HepG2 (cell line): Measurements from ENCODE around the gene KLHDC1. TPM values are rescaled to one million over a fixed set of nuclear protein-coding genes. Genes with fewer than 3 reads are reported as not detected.

Experiments
- ARNTL ChIP-seq: sonication (generic); formaldehyde crosslinking; IDR thresholded peaks from 2 replicates; pipeline ENCODE4 v1.4.0; 2020; ENCODE audit warnings: mild to moderate bottlenecking, missing genetic modification reagents
- CBX5 ChIP-seq: sonication (generic); formaldehyde crosslinking; IDR thresholded peaks from 2 replicates; pipeline ENCODE4 v1.4.0; 2020; ENCODE audit warnings: missing genetic modification reagents, borderline replicate concordance
- DPF2 ChIP-seq: sonication (generic); formaldehyde crosslinking; IDR thresholded peaks from 2 replicates; pipeline ENCODE4 v1.4.0; 2020; ENCODE audit warnings: mild to moderate bottlenecking, low read depth, missing genetic modification reagents, borderline replicate concordance
- FLYWCH1 ChIP-seq: sonication (generic); formaldehyde crosslinking; IDR thresholded peaks from 2 replicates; pipeline ENCODE4 v1.8.1; 2023; ENCODE audit warnings: mild to moderate bottlenecking, missing genetic modification reagents
- FOXA1 ChIP-seq, 2 experiments: fragments of 450-650 bp in 1 of 2; sonication (generic) in 1 of 2; formaldehyde crosslinking in 1 of 2; IDR thresholded peaks; 2 replicates each; pipeline versions ENCODE4 v1.4.0 to v1.6.1; 2016 to 2020; ENCODE audit warnings: missing genetic modification reagents in 1 of 2
- GABPA ChIP-seq, 2 experiments: IDR thresholded peaks; 2 replicates each; pipeline ENCODE4 v1.6.1; 2011 to 2016; ENCODE audit warnings: low read depth in 2 of 2, low read length in 1 of 2, missing biosample characterization in 1 of 2, missing genetic modification characterization in 1 of 2
- MYC ChIP-seq: sonication (generic); formaldehyde crosslinking; IDR thresholded peaks from 2 replicates; pipeline ENCODE4 v1.9.0; 2021; ENCODE audit warnings: missing genetic modification reagents, borderline replicate concordance
- NR2F2 ChIP-seq: IDR thresholded peaks from 2 replicates; pipeline ENCODE4 v1.6.1; 2012; ENCODE audit warnings: low read depth, inconsistent platforms, borderline replicate concordance
- ONECUT2 ChIP-seq: sonication (generic); formaldehyde crosslinking; IDR thresholded peaks from 2 replicates; pipeline ENCODE4 v1.4.0; 2020; ENCODE audit warnings: missing genetic modification reagents
- TBX3 ChIP-seq: fragments of 450-650 bp; IDR thresholded peaks from 2 replicates; pipeline ENCODE4 v1.6.1; 2017; ENCODE audit warnings: antibody characterized with exemption, mild to moderate bottlenecking, inconsistent platforms, borderline replicate concordance
- ZNF124 ChIP-seq: sonication (generic); formaldehyde crosslinking; IDR thresholded peaks from 2 replicates; pipeline ENCODE4 v1.4.0; 2020; ENCODE audit warnings: missing genetic modification reagents
- ZNF251 ChIP-seq: sonication (generic); formaldehyde crosslinking; IDR thresholded peaks from 2 replicates; pipeline ENCODE4 v1.9.0; 2021; ENCODE audit warnings: mild to moderate bottlenecking, missing genetic modification reagents
- ZNF253 ChIP-seq: sonication (generic); formaldehyde crosslinking; IDR thresholded peaks from 2 replicates; pipeline ENCODE4 v1.8.0; 2022; ENCODE audit warnings: mild to moderate bottlenecking, missing genetic modification reagents, borderline replicate concordance
- ZNF292 ChIP-seq: sonication (generic); formaldehyde crosslinking; IDR thresholded peaks from 2 replicates; pipeline ENCODE4 v1.8.1; 2022; ENCODE audit warnings: mild to moderate bottlenecking, low read depth, missing genetic modification reagents, borderline replicate concordance
- ZNF331 ChIP-seq: sonication (generic); formaldehyde crosslinking; IDR thresholded peaks from 2 replicates; pipeline ENCODE4 v1.4.0; 2020; ENCODE audit warnings: missing genetic modification reagents
- ZNF788 ChIP-seq: sonication (generic); formaldehyde crosslinking; IDR thresholded peaks from 2 replicates; pipeline ENCODE4 v1.5.0; 2020; ENCODE audit warnings: mild to moderate bottlenecking, missing genetic modification reagents, borderline replicate concordance
- ZSCAN20 ChIP-seq: sonication (generic); formaldehyde crosslinking; IDR thresholded peaks from 2 replicates; pipeline ENCODE4 v1.4.0; 2020; ENCODE audit warnings: missing genetic modification reagents, mild to moderate bottlenecking, borderline replicate concordance
- ZSCAN25 ChIP-seq: sonication (generic); formaldehyde crosslinking; IDR thresholded peaks from 2 replicates; pipeline ENCODE4 v1.8.0; 2022; ENCODE audit warnings: mild to moderate bottlenecking, missing genetic modification reagents
- polyA plus RNA-seq, 8 experiments: library from polyadenylated mRNA; depleted of rRNA in 3 of 8; stranded (reverse) in 7 of 8; unstranded in 1 of 8; fragments of >200 nt; fragmentation: Illumina TruSeq in 4 of 8; extraction: Trizol in 4 of 8; gene quantifications; 2 replicates each; pipeline versions ENCODE4 v1.2.1 to v1.2.3, GENCODE V29; 2011 to 2016; ENCODE audit warnings: low read depth in 4 of 8, missing spikeins in 1 of 8, mixed read lengths in 1 of 8; ENCODE audit not compliant: insufficient read depth in 1 of 8
- total RNA-seq, 5 experiments: library from RNA; depleted of rRNA; stranded (reverse); fragments of >200 nt; fragmentation: Illumina TruSeq; extraction: Trizol; gene quantifications; 2 replicates each; pipeline ENCODE4 v1.2.3, GENCODE V29; 2016; ENCODE audit warnings: low read depth in 1 of 5
- TF ChIP-seq, protein P1 (sequence below): sonication (generic); formaldehyde crosslinking; IDR thresholded peaks from 2 replicates; pipeline ENCODE4 v1.5.0; 2020; ENCODE audit warnings: missing genetic modification reagents, mild to moderate bottlenecking, borderline replicate concordance
- TF ChIP-seq, protein P2 (sequence below): sonication (generic); formaldehyde crosslinking; IDR thresholded peaks from 2 replicates; pipeline ENCODE4 v1.8.0; 2022; ENCODE audit warnings: mild to moderate bottlenecking, missing genetic modification reagents; ENCODE audit not compliant: insufficient replicate concordance
- TF ChIP-seq, protein P3 (sequence below): sonication (generic); formaldehyde crosslinking; IDR thresholded peaks from 2 replicates; pipeline ENCODE4 v1.4.0; 2020; ENCODE audit warnings: missing genetic modification reagents
- TF ChIP-seq, protein P4 (sequence below): IDR thresholded peaks from 2 replicates; pipeline ENCODE4 v1.4.0; 2020; ENCODE audit warnings: mild to moderate bottlenecking, missing genetic modification reagents

Gene KLHDC1
- total and polyA plus RNA-seq, 2 of the 13 experiments (the other 11 are each of a cell fraction or from before 2014, with no cell fraction given) = 0.11 TPM; not detected in 1

DNA sequence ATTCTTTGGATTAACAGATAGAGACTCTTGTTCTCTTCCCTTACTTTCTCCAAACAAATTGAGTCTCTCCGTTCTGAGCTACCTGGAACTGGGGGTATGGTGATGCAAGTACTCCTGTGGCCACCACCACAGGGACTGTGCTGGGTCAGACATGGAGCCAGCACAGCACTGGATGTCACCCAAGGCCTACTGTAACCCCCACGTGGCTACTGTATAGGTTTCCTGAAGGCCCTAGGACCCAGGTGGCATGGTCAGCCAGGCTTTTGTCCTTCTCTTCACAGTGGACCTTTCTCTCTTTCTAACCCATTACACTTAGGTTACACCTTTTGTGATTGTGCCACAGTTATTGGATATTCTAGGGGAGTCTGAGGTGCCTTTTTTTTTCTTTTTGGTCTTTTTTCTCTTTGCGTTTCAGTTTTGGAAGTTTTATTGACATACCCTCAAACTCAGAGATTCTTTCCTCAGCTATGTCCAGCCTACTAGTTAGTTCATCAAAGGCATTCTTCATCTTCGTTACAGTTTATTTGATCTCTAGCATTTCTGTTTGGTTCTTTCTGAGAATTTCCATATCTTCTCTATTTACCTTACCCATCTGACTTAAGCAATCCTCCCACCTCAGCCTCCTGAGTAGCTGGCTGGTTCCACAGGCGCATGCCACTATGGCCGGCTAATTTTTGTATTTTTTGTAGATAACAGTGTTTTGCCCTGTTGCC lies 69.1 kb downstream of the KLHDC1 start (continued):
- TF ChIP-seq, protein P1, sequence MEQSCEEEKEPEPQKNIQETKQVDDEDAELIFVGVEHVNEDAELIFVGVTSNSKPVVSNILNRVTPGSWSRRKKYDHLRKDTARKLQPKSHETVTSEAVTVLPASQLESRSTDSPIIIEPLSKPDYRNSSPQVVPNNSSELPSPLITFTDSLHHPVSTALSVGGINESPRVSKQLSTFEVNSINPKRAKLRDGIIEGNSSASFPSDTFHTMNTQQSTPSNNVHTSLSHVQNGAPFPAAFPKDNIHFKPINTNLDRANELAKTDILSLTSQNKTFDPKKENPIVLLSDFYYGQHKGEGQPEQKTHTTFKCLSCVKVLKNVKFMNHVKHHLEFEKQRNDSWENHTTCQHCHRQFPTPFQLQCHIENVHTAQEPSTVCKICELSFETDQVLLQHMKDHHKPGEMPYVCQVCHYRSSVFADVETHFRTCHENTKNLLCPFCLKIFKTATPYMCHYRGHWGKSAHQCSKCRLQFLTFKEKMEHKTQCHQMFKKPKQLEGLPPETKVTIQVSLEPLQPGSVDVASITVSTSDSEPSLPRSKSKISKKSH (CRISPR knock-in tag) = no peak
- TF ChIP-seq ZNF253 (no peak), CBX5 (CRISPR knock-in tag) (no peak), ZSCAN20 (CRISPR knock-in tag) (no peak), MYC (CRISPR knock-in tag) (no peak), ARNTL (no peak), ZNF124 (no peak), ZNF251 (CRISPR knock-in tag) (no peak), ZSCAN25 (CRISPR knock-in tag) (no peak), FLYWCH1 (CRISPR knock-in tag) (no peak), FOXA1 (IDR thresholded peaks at IDR 0.05) (no peak), FOXA1 (CRISPR knock-in tag; IDR thresholded peaks at IDR 0.05) (peak; percentile 69), NR2F2 (no peak), ZNF788 (CRISPR knock-in tag) (no peak), ZNF292 (CRISPR knock-in tag) (no peak), TBX3 (peak; percentile 32; the same call in 1 of the 2 replicates), GABPA (IDR thresholded peaks at IDR 0.05; ENCODE audit: low read depth, low read length) (no peak), GABPA (CRISPR knock-in tag; IDR thresholded peaks at IDR 0.05; ENCODE audit: low read depth) (no peak), ONECUT2 (CRISPR knock-in tag) (no peak), DPF2 (CRISPR knock-in tag) (no peak), ZNF331 (CRISPR knock-in tag) (no peak)
- TF ChIP-seq, protein P2, sequence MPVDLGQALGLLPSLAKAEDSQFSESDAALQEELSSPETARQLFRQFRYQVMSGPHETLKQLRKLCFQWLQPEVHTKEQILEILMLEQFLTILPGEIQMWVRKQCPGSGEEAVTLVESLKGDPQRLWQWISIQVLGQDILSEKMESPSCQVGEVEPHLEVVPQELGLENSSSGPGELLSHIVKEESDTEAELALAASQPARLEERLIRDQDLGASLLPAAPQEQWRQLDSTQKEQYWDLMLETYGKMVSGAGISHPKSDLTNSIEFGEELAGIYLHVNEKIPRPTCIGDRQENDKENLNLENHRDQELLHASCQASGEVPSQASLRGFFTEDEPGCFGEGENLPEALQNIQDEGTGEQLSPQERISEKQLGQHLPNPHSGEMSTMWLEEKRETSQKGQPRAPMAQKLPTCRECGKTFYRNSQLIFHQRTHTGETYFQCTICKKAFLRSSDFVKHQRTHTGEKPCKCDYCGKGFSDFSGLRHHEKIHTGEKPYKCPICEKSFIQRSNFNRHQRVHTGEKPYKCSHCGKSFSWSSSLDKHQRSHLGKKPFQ (CRISPR knock-in tag) = no peak
- TF ChIP-seq, protein P3, sequence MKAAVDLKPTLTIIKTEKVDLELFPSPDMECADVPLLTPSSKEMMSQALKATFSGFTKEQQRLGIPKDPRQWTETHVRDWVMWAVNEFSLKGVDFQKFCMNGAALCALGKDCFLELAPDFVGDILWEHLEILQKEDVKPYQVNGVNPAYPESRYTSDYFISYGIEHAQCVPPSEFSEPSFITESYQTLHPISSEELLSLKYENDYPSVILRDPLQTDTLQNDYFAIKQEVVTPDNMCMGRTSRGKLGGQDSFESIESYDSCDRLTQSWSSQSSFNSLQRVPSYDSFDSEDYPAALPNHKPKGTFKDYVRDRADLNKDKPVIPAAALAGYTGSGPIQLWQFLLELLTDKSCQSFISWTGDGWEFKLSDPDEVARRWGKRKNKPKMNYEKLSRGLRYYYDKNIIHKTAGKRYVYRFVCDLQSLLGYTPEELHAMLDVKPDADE (CRISPR knock-in tag) = no peak
- TF ChIP-seq, protein P4, sequence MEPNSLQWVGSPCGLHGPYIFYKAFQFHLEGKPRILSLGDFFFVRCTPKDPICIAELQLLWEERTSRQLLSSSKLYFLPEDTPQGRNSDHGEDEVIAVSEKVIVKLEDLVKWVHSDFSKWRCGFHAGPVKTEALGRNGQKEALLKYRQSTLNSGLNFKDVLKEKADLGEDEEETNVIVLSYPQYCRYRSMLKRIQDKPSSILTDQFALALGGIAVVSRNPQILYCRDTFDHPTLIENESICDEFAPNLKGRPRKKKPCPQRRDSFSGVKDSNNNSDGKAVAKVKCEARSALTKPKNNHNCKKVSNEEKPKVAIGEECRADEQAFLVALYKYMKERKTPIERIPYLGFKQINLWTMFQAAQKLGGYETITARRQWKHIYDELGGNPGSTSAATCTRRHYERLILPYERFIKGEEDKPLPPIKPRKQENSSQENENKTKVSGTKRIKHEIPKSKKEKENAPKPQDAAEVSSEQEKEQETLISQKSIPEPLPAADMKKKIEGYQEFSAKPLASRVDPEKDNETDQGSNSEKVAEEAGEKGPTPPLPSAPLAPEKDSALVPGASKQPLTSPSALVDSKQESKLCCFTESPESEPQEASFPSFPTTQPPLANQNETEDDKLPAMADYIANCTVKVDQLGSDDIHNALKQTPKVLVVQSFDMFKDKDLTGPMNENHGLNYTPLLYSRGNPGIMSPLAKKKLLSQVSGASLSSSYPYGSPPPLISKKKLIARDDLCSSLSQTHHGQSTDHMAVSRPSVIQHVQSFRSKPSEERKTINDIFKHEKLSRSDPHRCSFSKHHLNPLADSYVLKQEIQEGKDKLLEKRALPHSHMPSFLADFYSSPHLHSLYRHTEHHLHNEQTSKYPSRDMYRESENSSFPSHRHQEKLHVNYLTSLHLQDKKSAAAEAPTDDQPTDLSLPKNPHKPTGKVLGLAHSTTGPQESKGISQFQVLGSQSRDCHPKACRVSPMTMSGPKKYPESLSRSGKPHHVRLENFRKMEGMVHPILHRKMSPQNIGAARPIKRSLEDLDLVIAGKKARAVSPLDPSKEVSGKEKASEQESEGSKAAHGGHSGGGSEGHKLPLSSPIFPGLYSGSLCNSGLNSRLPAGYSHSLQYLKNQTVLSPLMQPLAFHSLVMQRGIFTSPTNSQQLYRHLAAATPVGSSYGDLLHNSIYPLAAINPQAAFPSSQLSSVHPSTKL (CRISPR knock-in tag) = peak; percentile 50
